ENCODE measurements around the gene NOD2.
A peak's percentile ranks its signal among the peaks of the same experiment; 100 is the strongest.

The NOD2 gene

DNA sequence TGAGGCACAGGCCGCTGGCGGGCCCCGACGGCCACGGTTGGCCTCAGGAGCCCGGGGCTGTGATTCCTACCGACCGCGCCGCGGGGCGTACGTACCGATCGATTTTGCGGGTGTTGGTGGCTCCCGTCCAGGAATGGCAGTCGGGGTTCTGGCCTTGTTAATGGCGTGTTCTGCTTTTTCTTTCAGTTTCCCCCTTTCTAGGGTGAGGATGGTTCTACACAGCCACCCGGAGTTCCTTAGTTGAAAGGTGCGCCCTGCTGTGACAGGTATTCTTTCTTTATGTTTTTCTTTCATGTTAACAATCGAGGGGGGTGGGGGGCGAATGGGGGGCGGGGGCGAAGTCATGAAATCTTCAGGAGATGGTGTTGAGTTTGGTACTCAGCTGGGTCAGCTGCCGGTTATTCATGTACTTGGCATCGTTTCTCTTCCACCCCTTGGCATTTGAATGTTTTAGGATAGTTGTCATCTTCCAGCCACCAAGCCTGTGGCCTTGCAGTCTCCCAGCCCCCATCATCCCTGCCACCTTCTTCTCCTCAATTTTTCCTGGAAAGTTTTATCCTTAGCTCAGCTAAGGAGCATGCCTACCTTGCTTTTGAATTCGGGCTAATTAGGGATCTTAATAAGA, 49.3 kb downstream of the NOD2 start:
- DNase-seq (ENCODE audit: low read depth) = peak; percentile 29

DNA sequence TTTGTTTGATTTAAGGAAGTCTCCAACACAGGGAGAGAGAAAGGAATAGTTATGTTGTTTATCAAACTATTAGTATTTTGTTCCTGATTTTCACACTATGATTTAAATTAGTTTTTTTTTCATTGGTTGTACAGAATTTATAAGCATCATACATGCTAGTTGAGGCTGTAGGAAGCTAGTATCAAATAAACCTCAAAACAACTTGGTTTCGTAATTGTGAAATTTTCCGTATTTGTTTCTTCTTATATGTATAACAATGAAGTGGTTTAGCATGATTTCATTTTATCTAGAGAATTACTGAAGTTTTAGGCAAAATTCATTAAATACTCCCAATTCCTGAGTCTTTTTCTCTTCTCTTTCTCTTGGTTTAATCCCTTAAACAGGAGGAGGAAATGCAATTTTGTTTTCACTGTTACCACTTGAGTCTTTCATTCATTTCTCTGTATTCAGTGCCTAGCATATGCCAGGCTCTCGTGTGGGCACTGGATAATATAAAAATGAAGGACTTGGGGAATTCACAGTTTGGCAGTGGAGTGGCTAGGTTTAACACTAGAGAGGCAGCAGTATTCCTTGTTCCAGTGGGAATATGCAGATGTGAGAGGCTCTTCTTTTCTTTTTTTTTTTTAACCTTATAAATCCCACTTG, 50.3 kb downstream of the NOD2 start:
- DNase-seq (ENCODE audit: low read depth) = no peak

DNA sequence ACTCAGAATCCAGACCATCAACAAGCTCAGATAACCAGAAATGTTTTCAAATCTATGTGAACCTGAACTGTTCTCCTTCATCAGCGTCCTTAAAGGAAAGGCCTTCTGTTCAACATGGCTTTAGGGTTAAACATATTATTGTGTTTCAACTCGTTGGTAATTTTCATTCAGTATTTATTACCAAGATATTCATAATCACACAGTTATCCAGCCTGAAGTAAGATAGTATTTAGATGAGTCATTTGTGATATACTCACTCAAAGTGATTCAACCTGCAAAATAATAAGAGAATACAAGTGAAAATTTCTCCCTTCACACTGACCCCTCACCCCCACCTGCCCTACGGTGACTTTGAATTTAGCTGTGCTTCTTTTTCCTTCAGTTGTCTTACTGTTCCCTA, 51.5 kb downstream of the NOD2 start:
- no peak for DNase-seq (ENCODE audit: low read depth)

DNA sequence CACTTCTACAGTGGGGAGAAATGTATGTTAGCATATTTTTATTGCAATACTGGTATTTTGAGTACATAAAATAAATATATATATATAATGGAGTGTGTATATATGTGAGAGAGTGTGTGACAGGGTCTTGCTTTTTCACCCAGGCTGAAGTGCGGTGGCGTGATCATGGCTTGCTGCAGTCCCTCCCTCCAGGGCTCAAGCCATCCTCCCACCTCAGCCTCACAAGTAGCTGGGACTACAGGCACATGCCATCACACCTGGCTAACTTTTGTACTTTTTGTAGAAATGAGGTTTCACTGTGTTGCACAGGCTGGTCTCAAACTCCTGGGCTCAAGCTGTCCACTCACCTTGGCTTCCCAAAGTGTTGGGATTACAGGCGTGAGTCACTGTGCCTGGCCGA, 52.5 kb downstream of the NOD2 start:
- no peak for DNase-seq (ENCODE audit: low read depth)

DNA sequence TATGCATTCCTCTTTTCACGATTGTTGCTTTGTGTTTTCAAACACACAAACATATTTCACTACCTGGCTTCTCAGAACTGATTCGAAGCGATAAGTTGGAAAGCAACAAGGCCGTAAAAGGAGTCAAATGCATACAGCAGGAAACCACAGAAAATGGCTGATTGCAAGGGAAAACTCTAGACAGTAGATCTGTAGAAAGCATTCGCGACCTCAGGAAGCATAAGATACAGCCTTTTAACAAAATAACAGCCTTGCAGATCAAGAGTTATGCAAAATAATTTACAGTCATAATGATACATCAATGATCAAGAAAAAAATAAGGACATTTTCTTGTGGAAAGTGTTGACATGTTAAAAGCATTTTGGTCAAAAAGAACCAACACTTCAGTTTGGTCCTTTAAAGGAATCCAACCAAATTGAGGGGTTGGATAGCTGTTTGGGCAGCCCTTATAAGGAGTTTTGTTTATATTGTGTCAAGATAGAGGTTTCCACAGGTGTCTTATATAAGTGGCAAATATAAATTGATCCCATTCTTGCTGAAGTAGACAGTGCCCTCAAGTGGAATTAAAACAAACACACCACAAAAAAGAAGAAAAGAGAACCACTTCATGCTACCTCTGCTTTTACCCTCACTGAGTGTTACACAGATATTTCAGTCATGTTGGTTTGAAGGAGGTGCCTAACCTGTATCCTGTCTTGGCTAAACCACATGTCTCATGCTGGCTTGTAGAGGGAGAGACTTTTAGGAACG, 54.0 kb downstream of the NOD2 start:
- DNase-seq (ENCODE audit: low read depth) = no peak

DNA sequence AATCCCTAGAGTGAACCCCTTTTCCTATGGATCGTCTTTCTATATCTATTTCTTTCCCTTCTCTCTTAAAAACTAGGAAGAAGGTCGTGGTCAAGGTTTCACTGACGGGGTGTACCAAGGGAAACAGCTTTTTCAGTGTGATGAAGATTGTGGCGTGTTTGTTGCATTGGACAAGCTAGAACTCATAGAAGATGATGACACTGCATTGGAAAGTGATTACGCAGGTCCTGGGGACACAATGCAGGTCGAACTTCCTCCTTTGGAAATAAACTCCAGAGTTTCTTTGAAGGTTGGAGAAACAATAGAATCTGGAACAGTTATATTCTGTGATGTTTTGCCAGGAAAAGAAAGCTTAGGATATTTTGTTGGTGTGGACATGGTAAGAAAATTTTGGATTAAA, 58.1 kb downstream of the NOD2 start:
- DNase-seq (ENCODE audit: low read depth) = no peak

DNA sequence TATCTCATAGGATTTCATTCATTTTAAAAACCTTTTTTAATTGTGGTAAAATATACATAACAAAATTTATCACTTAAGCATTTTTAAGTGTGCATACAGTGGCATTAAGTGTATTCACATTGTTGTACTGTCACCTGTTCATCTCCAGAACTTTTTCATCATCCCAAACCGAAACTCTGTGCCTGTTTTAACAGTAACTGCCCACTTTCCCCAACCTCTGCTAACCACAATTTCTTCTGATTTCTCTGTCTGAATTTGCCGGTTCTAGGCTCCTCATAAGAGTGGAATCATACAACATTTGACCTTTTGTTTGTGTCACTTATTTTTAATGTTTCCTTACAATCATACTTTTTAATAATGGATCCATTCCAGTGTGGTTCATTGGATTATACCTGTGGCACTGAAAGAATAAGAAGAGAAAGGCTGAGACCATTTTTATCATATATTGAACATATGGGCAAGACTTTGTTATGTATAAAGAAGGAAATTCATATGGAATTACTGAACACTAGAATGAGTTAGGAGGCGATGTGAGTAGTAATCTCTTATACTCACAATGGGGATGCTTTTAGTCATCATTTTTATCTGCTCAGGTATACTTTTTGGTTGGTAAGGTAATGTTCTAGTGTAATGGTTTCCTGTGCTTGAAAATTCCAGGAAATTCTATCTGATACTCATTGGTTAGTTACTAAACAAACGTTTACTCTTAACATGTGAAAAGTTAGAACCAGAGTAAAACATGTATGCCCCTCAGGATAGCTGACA, 59.2 kb downstream of the NOD2 start:
- no peak for DNase-seq (ENCODE audit: low read depth)

DNA sequence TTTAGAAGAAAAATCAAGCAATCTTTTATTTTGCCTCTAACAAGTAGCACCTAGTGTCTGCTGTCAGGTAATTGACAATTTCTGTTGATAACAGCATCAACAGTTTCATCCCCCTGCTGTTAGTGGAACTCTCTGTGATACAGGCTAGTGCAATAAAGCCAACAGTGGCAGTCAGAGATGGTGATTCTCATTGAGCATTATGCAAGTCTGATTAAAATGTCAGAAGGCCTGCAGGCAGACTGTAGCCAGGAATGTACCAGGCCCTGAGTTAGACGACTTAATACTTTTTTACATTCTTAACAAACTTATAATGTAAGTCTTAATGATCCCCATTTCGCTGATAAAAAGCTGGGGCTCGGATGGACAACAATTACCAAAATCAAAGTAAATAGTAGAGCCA, 63.1 kb downstream of the NOD2 start:
- DNase-seq (ENCODE audit: low read depth) = no peak

DNA sequence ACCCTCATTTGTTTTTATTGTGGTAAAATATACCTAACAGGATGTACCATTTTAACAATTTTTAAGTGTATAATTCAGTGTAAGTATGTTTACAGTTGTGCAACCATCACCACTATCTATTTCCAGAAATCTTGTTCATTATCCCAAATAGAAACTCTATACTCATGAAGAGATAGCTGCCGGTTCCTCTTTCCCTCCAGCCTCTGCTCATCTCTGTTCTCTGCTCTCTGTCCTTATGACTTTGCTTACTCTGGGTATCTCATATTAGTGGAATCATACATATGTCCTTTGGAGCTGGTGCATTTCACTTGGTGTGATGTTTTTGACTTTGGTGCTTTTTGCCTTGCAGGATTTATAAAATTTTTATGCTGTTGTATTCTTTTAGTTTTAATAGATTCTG, 67.9 kb downstream of the NOD2 start:
- DNase-seq (ENCODE audit: low read depth) = no peak

DNA sequence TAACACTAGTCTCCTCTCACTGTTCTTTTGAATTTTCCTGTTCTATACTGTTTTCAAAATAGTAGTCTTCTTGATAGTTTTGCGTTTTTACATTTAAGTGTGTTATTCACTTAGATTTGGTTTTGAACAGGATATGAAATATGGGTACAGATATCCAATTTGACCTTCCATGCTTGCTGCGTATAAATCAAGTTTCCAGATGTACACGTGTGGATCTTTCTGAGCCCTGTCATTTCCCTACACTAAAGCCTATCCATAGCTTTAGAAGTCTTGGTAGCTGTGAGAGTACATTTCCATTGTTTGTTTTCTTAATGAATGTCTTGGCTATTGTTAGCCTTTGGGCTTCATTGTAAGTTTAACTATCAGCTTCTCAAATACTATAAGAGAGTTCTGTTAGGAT, 68.8 kb downstream of the NOD2 start:
- no peak for DNase-seq (ENCODE audit: low read depth)

DNA sequence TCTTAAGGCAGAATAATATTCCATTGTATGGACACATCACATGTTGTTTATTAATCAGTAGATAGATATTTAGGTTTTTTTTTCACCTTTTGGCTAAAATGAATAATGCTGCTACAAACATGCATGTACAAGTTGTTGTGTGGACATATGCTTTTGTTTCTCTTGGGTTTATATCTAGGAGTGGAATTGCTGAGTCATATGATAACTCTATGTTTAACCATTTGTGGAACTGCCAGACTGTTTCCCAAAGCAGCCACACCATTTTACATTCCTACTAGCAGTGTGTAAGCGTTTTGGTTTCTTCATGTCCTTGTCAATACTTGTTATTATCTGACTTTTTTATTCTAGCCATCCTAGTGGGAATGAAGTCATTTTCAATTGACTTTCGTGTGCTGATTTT, 69.8 kb downstream of the NOD2 start:
- no peak for DNase-seq (ENCODE audit: low read depth)

DNA sequence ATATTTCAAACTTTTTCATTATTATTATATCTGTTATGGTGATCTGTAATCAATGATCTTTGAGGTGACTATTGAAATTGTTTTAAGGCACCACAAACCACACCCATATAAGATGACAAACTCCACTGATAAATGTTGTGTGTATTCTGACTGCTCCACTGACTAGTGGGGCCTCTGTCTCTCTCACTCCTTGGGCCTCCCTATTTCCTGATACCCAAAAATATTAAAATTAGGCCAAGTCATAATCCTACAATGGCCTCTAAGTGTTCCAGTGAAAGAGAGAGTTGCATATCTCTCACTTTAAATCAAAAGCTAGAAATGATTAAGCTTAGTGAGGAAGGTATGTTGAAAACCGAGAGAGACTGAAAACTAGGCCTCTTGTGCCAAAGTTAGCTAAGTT, 71.9 kb downstream of the NOD2 start:
- no peak for DNase-seq (ENCODE audit: low read depth)

DNA sequence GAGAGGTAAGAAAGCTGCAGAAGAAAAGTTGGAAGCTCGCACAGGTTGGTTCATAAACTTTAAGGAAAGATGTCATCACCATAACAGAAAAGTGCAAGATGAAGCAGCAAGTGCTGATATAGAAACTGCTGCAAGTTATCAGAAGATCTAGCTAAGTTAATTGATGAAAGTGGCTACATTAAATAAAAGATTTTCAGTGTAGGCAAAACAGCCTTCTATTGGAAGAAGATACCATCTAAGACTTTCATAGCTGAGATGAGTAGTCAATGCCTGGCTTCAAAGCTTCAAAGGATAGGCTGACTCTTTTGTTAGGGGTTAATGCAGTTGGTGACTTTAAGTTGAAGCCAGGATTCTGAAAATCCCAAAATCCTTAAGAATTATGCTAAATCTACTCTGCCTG, 72.5 kb downstream of the NOD2 start:
- DNase-seq (ENCODE audit: low read depth) = no peak

DNA sequence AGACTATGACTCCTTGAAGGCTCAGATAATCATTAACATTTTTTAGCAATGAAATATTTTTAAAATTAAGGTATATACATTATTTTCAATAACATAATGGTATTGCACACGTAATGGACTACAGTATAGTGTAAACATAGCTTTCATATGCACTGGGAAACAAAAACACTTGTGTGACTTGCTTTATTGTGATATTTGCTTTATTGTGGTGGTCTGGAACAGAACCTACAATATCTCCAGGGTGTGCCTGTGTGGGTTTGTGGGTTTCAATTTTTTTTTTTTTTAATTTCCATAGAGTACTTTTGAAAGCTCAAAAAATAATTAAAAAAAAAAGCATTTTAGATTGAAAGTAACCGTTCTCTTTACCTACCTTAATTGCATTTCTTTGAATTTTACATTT, 73.8 kb downstream of the NOD2 start:
- DNase-seq (ENCODE audit: low read depth) = no peak

DNA sequence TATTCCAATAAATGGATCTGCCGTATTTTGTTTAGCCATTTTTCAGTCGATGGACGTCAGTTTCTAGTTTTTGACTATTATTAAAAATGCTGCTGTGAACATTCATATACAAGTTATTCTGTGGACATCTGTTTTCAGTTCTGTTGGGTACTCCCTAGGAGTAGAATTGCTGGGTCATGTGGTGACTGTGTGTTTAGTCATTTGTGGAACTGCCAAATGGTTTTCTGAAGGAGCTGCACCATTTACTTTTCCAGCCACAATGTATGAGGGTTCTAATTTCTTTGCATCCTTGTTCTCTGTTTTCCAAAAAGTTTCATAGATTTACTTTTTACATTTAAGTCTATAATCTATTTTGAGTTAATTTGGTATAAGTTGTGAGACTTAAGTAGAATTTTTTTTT, 78.0 kb downstream of the NOD2 start:
- DNase-seq (ENCODE audit: low read depth) = no peak

DNA sequence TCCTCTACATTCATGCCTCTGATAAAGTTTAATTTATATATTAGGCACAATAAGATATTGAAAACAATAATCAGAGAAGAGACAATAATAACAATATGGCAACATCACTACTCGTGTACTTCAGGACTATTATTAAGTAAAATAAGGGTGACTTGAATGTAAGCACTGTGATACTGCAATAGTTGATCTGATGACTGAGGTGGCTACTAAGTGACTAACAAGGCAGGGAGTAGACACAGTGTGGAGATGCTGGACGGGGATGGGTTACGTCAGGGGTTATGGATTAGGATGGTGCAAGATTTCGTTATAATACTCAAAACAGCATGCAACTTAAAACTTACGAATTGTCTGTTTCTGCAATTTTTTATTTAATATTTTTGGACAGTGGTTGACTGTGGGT, 81.0 kb downstream of the NOD2 start:
- no peak for DNase-seq (ENCODE audit: low read depth)

DNA sequence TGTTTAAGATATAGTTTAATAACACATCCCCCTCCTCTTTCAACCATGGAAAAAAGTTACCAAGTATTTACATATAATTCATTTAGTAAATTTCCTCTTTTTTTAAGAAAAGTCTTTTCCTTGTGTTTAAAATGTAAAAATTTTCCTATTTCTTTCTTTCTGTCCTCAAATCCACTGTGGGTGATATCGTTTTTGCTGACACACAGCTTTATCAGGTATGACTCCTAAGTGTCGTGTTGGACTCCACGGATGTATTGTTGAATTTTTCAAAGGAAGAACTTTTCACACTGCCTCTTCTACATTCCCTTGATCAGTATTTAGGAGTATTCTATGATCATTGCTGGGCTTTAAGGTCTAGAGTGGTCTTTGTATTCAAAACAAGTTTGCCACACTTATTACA, 81.6 kb downstream of the NOD2 start:
- DNase-seq (ENCODE audit: low read depth) = no peak

DNA sequence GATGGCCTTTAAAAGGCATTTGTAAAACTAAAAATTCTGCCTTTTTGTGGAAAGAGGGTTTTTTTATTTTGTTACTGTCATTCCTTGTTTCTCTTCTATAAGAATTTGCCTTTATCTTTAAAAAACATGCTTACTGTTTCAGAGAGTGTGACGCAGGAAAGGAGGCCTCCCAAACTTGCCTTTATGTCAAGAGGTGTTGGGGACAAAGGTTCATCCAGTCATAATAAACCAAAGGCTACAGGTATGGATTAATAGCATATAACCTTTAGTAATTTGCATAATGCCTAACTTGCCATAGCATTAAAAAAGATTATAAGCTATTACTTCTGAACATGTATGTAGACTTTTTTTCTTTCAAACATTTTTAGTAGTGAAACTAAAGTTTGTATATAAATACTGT, 82.6 kb downstream of the NOD2 start:
- no peak for DNase-seq (ENCODE audit: low read depth)

DNA sequence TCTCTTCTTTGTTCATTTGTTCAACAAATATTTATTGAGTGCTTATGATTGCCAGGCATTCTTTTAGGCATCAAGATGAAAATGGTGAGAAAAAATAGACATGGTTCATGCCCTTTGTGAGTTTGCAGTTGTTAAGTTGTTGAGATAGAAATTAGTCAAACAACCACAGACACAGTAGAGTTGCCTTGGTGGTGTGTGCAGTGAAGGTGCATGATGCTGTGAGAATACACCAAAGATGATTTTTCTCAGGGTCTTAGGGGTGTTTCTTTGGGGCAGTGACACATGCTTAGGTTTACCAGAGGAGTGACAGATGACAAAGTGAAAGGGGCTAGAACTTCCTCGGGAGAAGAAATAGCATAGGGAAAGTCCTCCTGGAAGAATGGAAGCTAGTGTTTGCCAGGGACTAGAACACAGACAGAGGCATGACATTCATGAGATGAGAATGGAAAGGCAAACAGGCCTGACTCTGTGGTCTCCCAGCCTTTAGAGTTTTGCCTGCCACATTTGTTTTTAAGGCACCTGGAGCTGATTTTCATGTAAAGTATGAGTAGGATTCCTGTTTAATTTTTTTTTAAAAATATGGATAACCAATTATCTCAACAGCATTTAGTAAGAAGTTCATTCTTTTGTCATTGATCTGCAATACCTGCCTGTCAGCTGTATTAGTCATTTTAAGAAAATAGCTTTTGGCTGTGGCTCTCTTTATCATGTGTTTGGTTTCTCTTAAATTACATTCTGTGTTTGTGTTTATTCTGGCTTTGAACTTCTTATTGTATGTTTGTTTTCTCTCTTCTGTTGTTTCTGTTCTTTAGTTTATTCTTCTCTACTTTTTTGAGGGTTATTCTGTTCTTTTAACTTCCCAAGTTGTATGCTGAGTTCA, 85.1 kb downstream of the NOD2 start:
- DNase-seq (ENCODE audit: low read depth) = no peak

DNA sequence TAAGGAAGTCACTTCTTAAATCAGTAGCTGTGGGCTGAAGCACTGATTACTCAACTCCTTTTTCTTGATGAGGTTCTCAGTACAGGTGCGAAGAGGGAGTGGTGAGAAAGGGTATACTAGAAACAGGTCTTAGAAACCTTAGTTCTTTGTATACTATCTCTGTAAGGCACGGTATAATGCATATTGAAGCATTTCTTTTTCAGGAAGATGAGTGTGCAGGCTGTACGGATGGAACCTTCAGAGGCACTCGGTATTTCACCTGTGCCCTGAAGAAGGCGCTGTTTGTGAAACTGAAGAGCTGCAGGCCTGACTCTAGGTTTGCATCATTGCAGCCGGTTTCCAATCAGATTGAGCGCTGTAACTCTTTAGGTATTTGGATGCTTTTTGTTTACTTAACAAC, 87.6 kb downstream of the NOD2 start:
- DNase-seq (ENCODE audit: low read depth) = no peak

DNA sequence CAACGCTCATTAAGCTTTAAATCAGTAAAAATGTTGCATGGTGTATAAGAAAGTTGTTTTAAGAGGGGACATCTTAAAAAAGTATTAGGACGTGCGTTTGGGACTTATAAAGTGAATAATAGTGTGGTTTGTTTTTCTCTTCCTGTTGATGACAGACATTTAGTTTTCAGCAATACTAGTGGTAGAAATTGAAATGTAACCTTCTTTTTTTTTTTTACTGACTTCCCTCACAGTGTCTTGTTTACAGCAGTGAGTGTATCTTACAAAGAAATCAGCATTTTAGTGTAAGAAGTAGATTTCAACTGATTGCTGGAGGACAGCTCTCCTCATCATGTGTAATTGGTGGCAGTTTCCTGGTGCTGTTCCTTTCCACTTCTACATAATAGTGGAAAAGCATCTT, 88.1 kb downstream of the NOD2 start:
- DNase-seq (ENCODE audit: low read depth) = no peak
